A549 treated with dexamethasone at 1 μM for 4 hours (cell line): Measurements from ENCODE around the gene TAF5. TPM values are rescaled to one million over a fixed set of nuclear protein-coding genes. Genes with fewer than 3 reads are reported as not detected.

Experiments used
- total RNA-seq: library from RNA; stranded (reverse); fragments of 200-300 nt; extraction: Qiagen RNA extraction; gene quantifications from 5 replicates; pipeline ENCODE4 v1.2.3, GENCODE V29; 2022

TAF5 gene
- total RNA-seq = 2.3 to 3.6 TPM (median 3.2 TPM) in 5 replicates

DNA sequence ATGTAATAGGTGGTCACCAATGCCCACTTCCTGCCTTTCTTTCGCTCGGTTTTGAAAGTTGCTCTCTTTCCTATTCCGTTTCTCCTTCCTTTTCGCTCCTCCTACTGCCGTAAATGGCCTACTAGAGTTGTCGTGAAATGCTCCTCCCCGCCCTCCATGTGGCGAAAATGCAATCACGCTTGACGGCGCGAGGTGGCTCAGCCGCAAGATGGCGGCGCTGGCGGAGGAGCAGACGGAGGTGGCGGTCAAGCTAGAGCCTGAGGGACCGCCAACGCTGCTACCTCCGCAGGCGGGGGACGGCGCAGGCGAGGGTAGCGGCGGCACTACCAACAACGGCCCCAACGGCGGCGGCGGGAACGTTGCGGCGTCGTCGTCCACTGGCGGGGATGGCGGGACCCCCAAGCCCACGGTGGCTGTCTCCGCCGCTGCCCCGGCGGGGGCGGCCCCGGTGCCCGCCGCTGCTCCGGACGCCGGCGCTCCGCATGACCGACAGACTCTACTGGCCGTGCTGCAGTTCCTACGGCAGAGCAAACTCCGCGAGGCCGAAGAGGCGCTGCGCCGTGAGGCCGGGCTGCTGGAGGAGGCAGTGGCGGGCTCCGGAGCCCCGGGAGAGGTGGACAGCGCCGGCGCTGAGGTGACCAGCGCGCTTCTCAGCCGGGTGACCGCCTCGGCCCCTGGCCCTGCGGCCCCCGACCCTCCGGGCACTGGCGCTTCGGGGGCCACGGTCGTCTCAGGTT, at the start of gene TAF5:
TAF5 (plus strand) TSS at position 195 of the 737 bp plus-strand sequence; CDS start at position 209, 14 bp downstream.

DNA sequence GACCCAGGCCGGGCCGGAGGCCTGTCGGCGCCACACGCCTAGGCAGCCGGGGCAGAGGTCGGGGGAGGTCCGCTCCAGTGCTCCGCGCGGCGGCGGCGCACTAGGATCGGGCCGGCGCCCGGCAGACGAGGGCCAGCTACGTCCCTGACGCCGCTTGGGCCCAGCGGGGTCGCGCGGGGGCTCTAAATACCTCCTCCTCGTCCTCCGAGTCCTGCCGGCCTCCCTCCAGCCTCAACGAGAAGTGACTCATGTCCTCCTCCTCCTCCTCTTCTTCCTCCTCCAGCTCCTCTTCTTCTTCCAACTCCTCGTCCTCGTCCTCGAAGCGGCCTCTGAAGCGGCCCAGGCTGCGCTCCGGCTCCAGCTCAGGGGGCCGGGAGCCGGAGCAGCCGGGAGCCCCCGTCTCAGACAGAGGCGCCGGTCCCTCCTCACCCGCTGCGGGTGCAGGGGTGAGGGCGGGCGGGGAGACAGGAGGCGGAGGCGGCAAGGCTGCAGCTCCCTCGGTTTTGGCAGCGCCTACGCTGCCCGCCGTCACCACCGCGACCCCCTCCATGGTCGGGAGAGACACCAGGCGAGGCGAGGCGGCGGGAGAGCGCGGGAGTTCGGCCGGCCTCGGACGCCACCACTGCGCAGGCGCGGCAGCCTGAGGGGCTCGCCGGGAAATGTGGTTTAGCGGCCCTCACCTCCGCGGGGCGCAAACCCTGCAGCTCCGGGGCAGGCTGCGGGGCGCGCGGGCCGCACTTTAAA, 17.1 kb upstream of the TAF5 start, which contains the start of gene PCGF6:
PCGF6 (minus strand) TSS at position 624 of the 744 bp plus-strand sequence; CDS start at position 550, 74 bp downstream.

DNA sequence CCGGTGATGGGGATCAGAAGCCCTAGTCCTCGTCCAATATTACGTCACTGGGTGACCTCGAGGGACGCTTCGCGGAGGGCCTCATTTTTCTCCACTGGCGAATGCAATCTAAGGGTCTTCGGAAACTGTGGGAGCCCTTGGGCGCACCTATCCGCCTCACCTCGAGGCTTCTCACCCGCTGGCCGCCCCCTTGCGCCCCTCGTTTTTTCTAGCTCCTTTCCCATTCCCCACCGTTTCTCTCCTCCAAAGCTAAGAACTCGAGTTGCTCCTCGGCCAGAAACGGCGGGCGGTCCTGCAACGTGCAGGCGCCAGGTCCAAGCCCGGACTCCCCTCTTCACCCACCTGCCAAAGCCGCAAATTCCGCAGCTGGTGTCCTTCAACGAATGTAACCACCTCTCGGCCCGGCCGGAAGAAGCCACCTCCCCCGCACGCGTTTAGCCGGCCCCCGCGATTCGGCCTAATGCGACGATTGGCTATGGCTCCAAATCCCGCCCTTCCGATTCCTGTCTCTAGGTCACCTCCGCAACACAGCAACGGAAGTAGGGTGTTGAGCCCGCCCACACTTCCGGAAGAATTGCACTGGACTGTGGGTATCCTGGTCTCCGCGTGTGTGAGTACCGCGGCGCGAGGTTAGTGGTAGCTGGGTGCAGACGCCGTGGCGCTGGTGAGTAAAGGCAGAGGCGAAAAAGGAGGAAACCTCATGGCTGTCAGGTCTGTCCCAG, 28.5 kb downstream of the TAF5 start, which contains the start of the genes ATP5MK and PDCD11:
ATP5MK (minus strand) TSS at position 409 of the 722 bp plus-strand sequence. CDS start 4,018 bp downstream, outside the sequence.
PDCD11 (plus strand) TSS at position 560 of the 722 bp plus-strand sequence. CDS start 1,801 bp downstream, outside the sequence.

Other genes with a start within 250 kb of the TAF5 start
- 67.0 to 80.0 TPM (median 71.9 TPM) in 5 replicates for gene NT5C2, start 174.7 kb upstream of the TAF5 start, total RNA-seq
- 0.05 TPM in 2 of 5 replicates, not detected in the others for gene RPEL1, start 122.1 kb upstream of the TAF5 start, total RNA-seq
- gene INA, start 90.8 kb upstream of the TAF5 start, total RNA-seq = 15.0 to 25.3 TPM (median 19.0 TPM) in 5 replicates
- 9.8 to 11.4 TPM (median 10.9 TPM) in 5 replicates for gene PCGF6, start 16.8 kb upstream of the TAF5 start, total RNA-seq
- gene ATP5MK, start 28.5 kb downstream of the TAF5 start, total RNA-seq = 451 to 571 TPM (median 503 TPM) in 5 replicates
- gene PDCD11, start 28.6 kb downstream of the TAF5 start, total RNA-seq = 32.9 to 42.0 TPM (median 39.9 TPM) in 5 replicates
- 3.6 to 5.7 TPM (median 4.9 TPM) in 5 replicates for gene CALHM2, start 84.4 kb downstream of the TAF5 start, total RNA-seq
- not detected in 5 replicates for gene CALHM1, start 90.9 kb downstream of the TAF5 start, total RNA-seq
- 0.22 to 0.42 TPM (median 0.31 TPM) in 5 replicates for gene CALHM3, start 111.3 kb downstream of the TAF5 start, total RNA-seq
- 0.55 to 0.88 TPM (median 0.73 TPM) in 5 replicates for gene NEURL1, start 125.7 kb downstream of the TAF5 start, total RNA-seq